ENCODE results near the gene TBPL1.

GRCh38 chr6:134029495-134030455 is 76.8 kb downstream of the TBPL1 start:
- TF ChIP-seq POLR2A (IDR thresholded peaks at IDR 0.05; ENCODE audit: control extremely low read depth in 1 of 2, low read depth in 2 of 2, low read length in 2 of 2) (no peak), SIN3A (conservative IDR thresholded peaks at IDR 0.05 in 1 of 2, IDR thresholded peaks at IDR 0.05 in 1 of 2; ENCODE audit: low read depth in 1 of 2, low read length in 2 of 2) (no peak), POLR2AphosphoS5 (IDR thresholded peaks at IDR 0.05; ENCODE audit: low read depth, low read length) (no peak), JUND (IDR thresholded peaks at IDR 0.05; ENCODE audit: low read length) (no peak), EZH2 (IDR thresholded peaks at IDR 0.05; ENCODE audit: low read depth, low read length, severe bottlenecking) (no peak), KDM4A (IDR thresholded peaks at IDR 0.05; ENCODE audit: low read depth, low read length, severe bottlenecking) (no peak)
